Heart right ventricle (tissue), 16 donors: ENCODE data around the gene CGN. TPM values are rescaled to one million over a fixed set of nuclear protein-coding genes. Genes with fewer than 3 reads are reported as not detected.

Source experiments
- ATAC-seq, 8 donors: fragments of 200-7000 bp; cut with Tn5 transposase; one replicate each; pipeline ENCODE4 v1.9.1; 2020; ENCODE audit warnings: mild to moderate bottlenecking in 8 of 8, moderate library complexity in 8 of 8, moderate number of reproducible peaks in 1 of 8
- DNase-seq, 2 donors: peaks; one replicate each; pipeline ENCODE4 v3.0.0-alpha.2; 2020
- H3K27ac ChIP-seq, 10 donors: fragments of 200-600 bp; sonication (generic) in 2 of 10; one replicate each; pipeline versions ENCODE4 v1.5.0 to v1.8.0; 2020 to 2022; ENCODE audit warnings: mild to moderate bottlenecking in 3 of 10
- H3K27me3 ChIP-seq, 7 donors: fragments of 200-600 bp; one replicate each; pipeline ENCODE4 v1.8.0; 2021 to 2022; ENCODE audit warnings: mild to moderate bottlenecking in 2 of 7
- H3K36me3 ChIP-seq, 9 donors: fragments of 200-600 bp; sonication (generic) in 1 of 9; one replicate each; pipeline versions ENCODE4 v1.5.0 to v1.8.0; 2020 to 2022; ENCODE audit warnings: mild to moderate bottlenecking in 2 of 9
- H3K4me1 ChIP-seq, 9 donors: fragments of 200-600 bp; sonication (generic) in 1 of 9; one replicate each; pipeline versions ENCODE4 v1.5.0 to v1.8.0; 2020 to 2022; ENCODE audit warnings: mild to moderate bottlenecking in 4 of 9
- H3K4me3 ChIP-seq, 10 donors: fragments of 200-600 bp; sonication (generic) in 2 of 10; one replicate each; pipeline versions ENCODE4 v1.5.0 to v1.8.0; 2020 to 2022; ENCODE audit warnings: mild to moderate bottlenecking in 7 of 10, moderate library complexity in 2 of 10
- H3K9me3 ChIP-seq, 11 donors: fragments of 200-600 bp in 10 of 11; sonication (generic) in 2 of 11; one replicate each; pipeline versions ENCODE4 v1.5.0 to v1.8.0; 2013 to 2022; ENCODE audit warnings: mild to moderate bottlenecking in 2 of 11, control low read depth in 1 of 11, moderate library complexity in 1 of 11
- CTCF ChIP-seq, 9 donors: fragments of 200-600 bp; sonication (generic) in 2 of 9; IDR thresholded peaks; one replicate each; pipeline versions ENCODE4 v1.5.0 to v1.8.0; 2021 to 2022; ENCODE audit warnings: antibody characterized with exemption in 9 of 9, mild to moderate bottlenecking in 5 of 9, moderate library complexity in 1 of 9
- WGBS, 2 donors: extraction: QIAGEN DNeasy Blood & Tissue Kit; methylation state at CpG; one replicate each; pipeline ENCODE4 v1.1.7; 2013; ENCODE audit warnings: inconsistent platforms in 1 of 2; 5-methylcytosine and 5-hydroxymethylcytosine counted together
- intact Hi-C, 10 donors: fragments of 100-400 bp; cut with DNase I; formaldehyde crosslinking; loops; one replicate each; pipeline versions ENCODE4 v1.11.1 to v1.14.2; 2022
- polyA plus RNA-seq, 2 donors: library from polyadenylated mRNA; stranded (reverse); fragments of 200-250 nt; gene quantifications; one replicate each; pipeline ENCODE4 v1.2.3, GENCODE V29; 2013
- total RNA-seq, 10 donors: library from RNA; stranded (reverse); fragmentation: NEBNext Ultra II Directional in 3 of 10; extraction: Animal tissue kit (Norgen Biotek cat#: 25700) in 3 of 10; gene quantifications; one replicate each; pipeline versions ENCODE4 v1.2.1 to v1.2.4, GENCODE V29; 2021 to 2023
- donor health status: Arrhythmogenic right ventricular cardiomyopathy.
- donor health status: ischemic (EF 13 %, LVEDD 7.1; RV severe dilation, severe dysfunction).
- donor health status: healthy with polysubstance abuse.
- donor health status: DM: no; HTN: yes; CAD: no.
- donor health status: DM: no; HTN: no; CAD: no.
- donor health status: ischemic (EF 25% LVEDD 6.9; RV normal size, moderate dysfunction).
- donor health status: ischemic (EF 25% LVEDD 5.7; RV mildly dilated, moderate dysfunction).
- donor health status: healthy.
- donor health status: DM: yes; HTN: yes; CAD: no.
- donor health status: Ischemic cardiomyopathy.
- donor health status: ischemic (EF 35%, LVEDD 5.7; RV mildly dilated, moderate dysfunction).
- donor health status: nonischemic (EF 11% LVEDD 7.7; RV severe dilation, severe dysfunction).
- donor health status: DM: yes; HTN: yes; CAD: no.
- donor health status: PGD.
- donor health status: ischemic (EF 29% LVEDD 5.4; RV normal size, mild dysfunction).
- donor health status: nonischemic (EF 23%, LVEDD 6.1; RV moderate dilation, normal function).

Gene CGN
- total and polyA plus RNA-seq, 12 donors, result 0.07 to 0.73 (median 0.27) TPM; not detected in 3

DNA sequence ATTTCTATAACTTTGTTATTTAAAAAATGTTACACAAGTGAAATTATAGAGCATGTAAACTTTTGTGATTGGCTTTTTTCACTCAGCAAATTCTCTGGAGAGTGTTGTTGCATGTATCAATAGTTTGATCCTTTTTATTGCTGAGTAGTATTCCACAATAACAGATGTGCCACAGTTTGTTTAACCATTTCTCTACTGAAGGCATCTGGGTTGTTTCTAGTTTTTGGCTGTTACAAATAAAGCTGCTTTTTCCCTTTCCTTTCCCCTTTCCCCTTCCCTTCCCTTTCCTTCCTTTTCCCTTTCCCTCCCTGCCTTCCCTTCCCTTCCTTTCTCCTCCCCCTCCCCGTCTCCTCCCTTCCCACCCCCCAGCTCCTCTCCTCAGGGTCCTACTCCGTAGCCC, 44.9 kb downstream of the CGN start:
- H3K27ac ChIP-seq, result no peak overlapping the region
- ATAC-seq, result no peak
- DNase-seq, result no peak
- TF ChIP-seq CTCF (IDR thresholded peaks at IDR 0.05), result no peak
- WGBS, 2 donors, result 76 to 84% methylated on average over 2 of the region's 2 CpGs
- intact Hi-C loops, result no loop called here
- H3K36me3 ChIP-seq, result no peaks in the 10 kb centered on the region
- H3K9me3 ChIP-seq, result no peaks in the 10 kb centered on the region
- no peaks in the 10 kb centered on the region for H3K27me3 ChIP-seq
- no peak overlapping the region for H3K4me3 ChIP-seq
- H3K4me1 ChIP-seq, result no peaks in the 10 kb centered on the region

DNA sequence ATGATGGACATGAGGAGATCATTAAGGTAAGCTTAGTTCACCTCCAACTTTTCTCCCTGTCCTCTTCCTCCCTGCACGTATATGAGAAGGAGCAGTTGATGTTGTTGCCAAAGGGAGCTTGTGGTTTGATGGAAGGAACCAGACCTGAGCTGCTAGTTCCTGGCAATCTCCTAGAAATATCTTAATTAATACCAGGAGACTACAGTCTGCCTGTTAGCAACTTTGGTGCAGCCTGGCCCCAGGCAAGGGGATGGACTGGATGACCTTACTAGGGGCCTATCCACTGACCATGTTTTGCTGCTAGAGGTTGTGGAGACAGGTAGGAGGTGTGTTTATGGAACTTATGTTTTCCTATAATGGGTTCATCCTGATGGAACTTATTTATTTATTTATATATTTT, 51.5 kb downstream of the CGN start:
- no peak overlapping the region for H3K4me3 ChIP-seq
- no peak overlapping the region for H3K27ac ChIP-seq
- no peak for DNase-seq
- ATAC-seq, result no peak
- H3K36me3 ChIP-seq, result peaks cover 0 to 36% (median 6%) of the 10 kb centered on the region in 9 donors
- no peaks in the 10 kb centered on the region for H3K9me3 ChIP-seq
- H3K27me3 ChIP-seq, result no peaks in the 10 kb centered on the region
- intact Hi-C loops, result no loop called here
- no peaks in the 10 kb centered on the region for H3K4me1 ChIP-seq
- no peak for TF ChIP-seq CTCF (IDR thresholded peaks at IDR 0.05)
- WGBS, 2 donors, result 83 to 100% methylated on average over 1 of the region's 1 CpG

GRCh38 chr1:151563376-151563775, 52.2 kb downstream of the CGN start:
- H3K4me3 ChIP-seq, result no peak overlapping the region
- H3K9me3 ChIP-seq, result no peaks in the 10 kb centered on the region
- TF ChIP-seq CTCF (IDR thresholded peaks at IDR 0.05), result no peak
- H3K27me3 ChIP-seq, result no peaks in the 10 kb centered on the region
- DNase-seq (no peak), ATAC-seq (no peak)
- H3K27ac ChIP-seq, result no peak overlapping the region
- peaks cover 0 to 38% (median 6%) of the 10 kb centered on the region in 9 donors for H3K36me3 ChIP-seq
- WGBS, 2 donors, result 48 to 94% methylated on average over 2 of the region's 2 CpGs
- no peaks in the 10 kb centered on the region for H3K4me1 ChIP-seq
- intact Hi-C loops, result no loop called here

DNA sequence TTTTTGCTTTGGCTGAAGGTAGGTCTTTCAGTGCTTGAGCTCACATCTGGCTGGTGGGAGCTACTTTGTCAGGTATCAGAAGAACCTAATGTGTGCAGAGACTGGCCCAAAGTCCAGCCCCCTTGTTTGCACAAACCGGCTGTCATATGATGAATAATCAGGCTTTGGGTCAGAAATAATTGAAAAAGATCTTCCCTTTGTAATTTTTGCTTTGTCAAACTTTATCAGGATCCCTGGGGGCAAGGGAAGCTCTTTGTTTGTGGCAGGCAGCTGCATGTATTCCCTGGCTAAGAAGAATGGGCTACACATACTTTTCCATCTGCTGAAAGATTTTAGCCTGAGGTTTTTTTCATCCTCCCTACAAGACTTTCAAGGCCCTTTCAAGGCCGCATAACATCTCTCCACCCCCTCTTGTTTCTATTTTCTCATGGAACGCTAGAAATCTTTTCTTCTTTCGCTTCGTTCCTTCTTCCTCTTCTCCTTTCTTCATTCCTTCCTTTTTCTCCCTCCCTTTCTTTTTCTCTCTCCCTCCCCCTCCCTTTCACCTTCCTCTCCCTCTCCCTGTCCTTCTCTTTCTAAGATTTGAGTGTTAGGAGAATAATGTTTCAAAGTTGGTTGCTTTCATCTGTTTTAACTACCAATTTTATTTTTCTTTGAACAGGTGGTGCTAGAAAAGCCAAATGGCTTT, 54.5 kb downstream of the CGN start:
- no peak for ATAC-seq
- Histone ChIP-seq H3K27me3 (no peaks in the 10 kb centered on the region), H3K36me3 (peaks cover 0 to 60% (median 6%) of the 10 kb centered on the region in 9 donors), H3K4me1 (no peaks in the 10 kb centered on the region), H3K27ac (no peak overlapping the region), H3K4me3 (no peak overlapping the region), H3K9me3 (no peaks in the 10 kb centered on the region)
- intact Hi-C loops, result no loop called here
- DNase-seq, result no peak
- TF ChIP-seq CTCF (IDR thresholded peaks at IDR 0.05), result no peak
- WGBS, 2 donors, result 51 to 74% methylated on average over 5 of the region's 5 CpGs
